HG02981 (cell line): Measurements from ENCODE around the gene COQ8A.

ENCODE experiments used
- ATAC-seq: cut with Tn5 transposase; IDR thresholded peaks from one replicate; pipeline ENCODE4 v1.9.1; 2021; ENCODE audit warnings: mild to moderate bottlenecking, moderate library complexity; ENCODE audit not compliant: unreplicated experiment

Gene COQ8A

GRCh38 chr1:226940029-226940805 lies at the start of gene COQ8A:
COQ8A (plus strand) TSS chr1:226940294; CDS start chr1:226961386, 21,092 bp downstream.
- peak; percentile 96 for ATAC-seq

GRCh38 chr1:226890331-226891108 lies 49.6 kb upstream of the COQ8A start:
- no peak for ATAC-seq

DNA sequence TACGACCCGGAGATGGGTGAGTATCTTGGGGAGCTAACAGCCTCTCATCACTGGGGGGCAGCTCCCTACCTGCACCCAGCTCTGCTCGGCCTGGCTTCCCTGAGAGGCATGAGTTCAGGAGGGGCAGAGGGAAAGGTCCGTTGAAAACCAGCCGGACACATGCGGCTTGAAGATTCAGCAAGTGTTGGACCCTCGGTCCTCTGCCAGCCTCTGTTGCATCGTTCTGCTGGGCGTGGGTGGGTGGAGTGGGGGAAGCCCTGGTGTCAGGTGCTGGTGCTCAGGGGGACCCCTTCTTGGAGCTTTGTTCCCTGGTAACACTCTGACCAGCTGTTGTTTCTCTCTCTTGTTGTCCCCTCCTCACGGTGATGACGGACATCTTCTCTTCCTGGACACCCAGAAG lies 48.7 kb upstream of the COQ8A start:
- ATAC-seq = no peak

GRCh38 chr1:226891846-226892523 lies 48.1 kb upstream of the COQ8A start:
- ATAC-seq = no peak

- ATAC-seq = no peak
Measured at GRCh38 chr1:226892524-226892875, 47.6 kb upstream of the COQ8A start.

- ATAC-seq = no peak
Measured at GRCh38 chr1:226893936-226894335, 46.2 kb upstream of the COQ8A start.

DNA sequence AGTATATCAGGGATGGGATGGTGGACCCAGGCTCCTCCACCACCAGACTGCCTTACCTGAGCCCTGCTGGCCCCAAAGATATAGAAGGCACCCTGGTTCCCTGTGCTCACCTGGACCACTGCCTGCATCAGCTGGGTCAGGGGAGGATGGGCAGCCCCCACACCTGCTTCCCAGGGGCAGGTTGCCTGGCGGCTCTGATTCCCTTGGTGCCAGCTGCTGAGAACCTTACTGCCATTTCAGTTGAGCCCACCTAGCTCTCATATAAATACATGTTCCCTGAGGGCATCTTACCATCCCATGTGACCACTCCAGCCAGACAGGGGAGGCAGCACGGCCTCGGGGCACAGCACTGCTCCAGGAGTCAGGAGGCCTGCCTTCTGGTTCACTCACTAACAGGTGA lies 45.3 kb upstream of the COQ8A start:
- no peak for ATAC-seq

GRCh38 chr1:226895644-226896043 lies 44.5 kb upstream of the COQ8A start:
- no peak for ATAC-seq

DNA sequence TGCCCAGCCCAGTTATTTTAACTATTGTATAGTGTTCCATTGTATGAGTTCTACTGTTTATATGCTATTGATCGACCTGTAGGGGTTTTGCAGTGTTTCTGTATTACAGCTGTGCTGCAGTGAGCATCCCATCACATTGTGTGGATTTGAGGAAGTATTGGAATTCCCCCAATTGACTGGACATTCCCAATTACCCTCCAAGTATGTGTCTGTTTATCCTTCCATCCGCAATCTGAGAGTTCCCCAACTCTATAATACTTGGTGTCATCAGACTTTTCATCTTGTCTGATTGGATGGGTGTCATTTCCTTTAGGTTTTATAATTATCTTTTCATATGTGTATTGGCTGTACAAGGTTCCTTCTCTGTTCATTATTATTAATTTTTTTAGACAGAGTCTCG lies 41.8 kb upstream of the COQ8A start:
- ATAC-seq = no peak

GRCh38 chr1:226901421-226901820 lies 38.7 kb upstream of the COQ8A start:
- no peak for ATAC-seq

DNA sequence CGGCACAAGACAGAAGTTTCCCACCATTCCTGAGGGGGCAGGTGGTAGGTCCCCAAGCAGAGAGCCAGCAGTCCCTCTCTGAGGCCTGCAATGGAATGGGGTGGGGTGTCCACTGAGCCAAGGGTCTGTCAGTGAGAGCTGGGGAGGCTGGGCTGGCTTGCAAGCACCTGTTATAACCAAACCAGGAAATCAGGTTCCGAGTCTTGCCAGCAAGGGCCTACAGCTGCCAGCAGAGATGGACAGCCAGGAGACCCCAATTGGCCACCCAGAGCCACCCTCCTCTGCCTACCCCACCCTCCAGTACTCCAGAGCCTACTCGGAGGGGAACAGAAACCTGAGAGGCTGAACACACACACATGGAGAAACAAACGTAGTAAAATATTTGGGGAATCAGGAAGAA lies 37.5 kb upstream of the COQ8A start:
- no peak for ATAC-seq

DNA sequence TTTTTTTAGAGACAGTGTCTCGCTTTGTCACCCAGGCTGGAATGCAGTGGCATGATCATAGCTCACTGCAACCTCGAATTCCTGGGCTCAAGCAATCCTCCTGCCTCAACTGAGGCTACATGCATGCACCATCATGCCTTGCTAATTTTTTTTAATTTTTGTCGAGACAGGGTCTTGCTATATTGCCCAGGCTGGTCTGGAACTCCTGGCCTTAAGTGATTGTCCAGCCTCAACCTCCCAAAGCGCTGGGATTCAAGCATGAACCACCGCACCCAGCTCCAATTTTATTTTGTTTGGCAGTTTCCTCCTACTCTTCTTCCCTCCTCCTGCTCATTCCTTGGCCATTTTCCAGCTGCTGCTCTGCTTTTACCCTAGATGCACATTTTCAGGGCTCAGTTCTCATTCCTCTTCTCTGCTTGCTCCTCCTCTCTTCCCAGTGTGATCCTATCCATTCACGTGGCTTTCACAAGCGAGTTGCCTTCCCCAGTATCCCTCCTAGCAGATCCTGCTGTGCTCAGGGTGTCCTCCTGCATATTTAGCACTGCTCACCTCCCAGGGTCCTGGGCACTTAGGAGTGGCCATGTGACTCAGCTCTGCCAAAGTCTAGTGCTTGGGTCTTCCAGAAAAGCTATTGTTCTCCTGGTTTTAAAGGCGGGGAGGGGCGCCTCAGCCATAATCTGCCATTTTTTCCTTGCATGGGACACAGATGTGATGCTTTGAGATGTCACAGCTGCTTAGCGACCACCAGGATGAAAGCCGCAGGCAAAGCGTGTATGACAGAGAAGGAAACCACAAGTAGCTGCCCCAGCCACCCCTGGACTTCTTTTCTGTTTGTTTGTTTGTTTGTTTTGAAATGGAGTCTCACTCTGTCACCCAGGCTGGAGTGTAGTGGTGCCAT lies 36.0 kb upstream of the COQ8A start:
- no peak for ATAC-seq

DNA sequence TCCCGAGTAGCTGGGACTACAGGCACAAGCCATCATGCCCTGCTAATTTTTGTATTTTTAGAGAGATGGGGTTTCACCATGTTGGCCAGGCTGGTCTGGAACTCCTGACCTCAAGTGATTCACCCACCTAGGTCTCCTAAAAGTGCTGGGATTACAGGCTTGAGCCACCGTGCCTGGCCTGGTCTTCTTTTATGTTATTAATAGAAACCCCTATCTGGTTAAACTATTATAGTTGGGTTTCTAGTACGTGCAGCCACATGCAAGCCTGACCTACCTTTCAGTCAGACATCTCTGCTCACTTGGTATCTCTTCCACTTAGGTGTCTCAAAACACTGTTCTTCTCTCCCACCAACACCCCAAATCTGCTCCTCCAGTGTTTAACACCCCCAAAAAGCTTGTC lies 35.3 kb upstream of the COQ8A start:
- ATAC-seq = no peak

GRCh38 chr1:226908419-226908818 lies 31.7 kb upstream of the COQ8A start:
- ATAC-seq = no peak

GRCh38 chr1:226908913-226909312 lies 31.2 kb upstream of the COQ8A start:
- ATAC-seq = no peak

- ATAC-seq = peak; percentile 60
Measured at GRCh38 chr1:226912587-226913176, 27.4 kb upstream of the COQ8A start.

DNA sequence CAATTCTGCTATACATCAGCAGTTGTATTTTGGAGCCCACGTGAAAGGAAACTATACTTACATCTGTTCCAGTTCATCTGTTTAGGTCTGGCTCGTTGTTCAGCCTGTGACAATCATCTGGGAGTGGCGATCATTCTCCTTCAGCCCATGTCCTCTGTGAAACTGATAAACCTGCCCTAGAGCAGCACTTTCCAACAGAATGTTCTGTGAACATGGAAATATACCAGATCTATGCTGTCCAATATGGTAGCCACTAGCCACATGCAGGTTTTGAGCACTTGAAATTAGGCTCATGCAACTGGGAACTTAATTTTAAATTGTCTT lies 24.5 kb upstream of the COQ8A start:
- peak; percentile 23 for ATAC-seq

DNA sequence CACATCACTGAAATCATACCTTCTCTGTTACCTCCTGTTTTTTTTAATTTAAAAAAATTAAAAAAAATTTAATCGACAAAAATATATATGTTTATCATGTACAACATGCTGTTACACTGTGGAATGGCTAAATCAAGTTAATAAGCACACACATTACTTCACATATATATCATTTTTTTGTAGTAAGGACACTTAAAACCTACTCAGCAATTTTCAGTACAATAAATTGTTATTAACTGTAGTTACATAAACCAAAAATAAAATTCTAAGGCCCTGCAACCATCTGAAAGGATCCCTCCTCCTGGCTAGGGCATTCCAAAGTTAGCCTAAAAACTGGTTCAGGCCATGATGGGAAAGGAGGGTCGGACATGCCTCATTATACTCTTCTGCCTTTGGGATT lies 23.6 kb upstream of the COQ8A start:
- ATAC-seq = no peak

DNA sequence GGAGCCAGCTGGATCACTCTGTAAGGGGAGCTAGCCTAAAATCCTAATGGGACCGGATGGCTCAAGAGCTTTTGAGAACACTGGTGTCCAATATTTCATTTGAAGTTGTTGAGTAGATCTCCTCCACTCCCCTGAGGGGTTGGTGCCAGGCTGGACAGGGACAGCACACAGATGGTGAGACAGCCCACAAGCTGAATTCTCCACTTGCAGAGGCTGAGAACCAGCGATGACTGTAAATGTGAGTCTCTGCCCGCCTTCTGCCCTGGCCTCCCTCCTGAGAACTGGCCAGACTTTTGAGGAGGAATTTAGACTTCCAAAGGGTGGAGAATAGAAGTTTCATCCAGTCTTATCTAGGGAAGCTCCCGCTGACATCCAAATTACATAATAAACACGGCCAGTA lies 20.5 kb upstream of the COQ8A start:
- no peak for ATAC-seq

GRCh38 chr1:226919995-226920394 lies 20.1 kb upstream of the COQ8A start:
- no peak for ATAC-seq
